VCaP (cell line): Measurements from ENCODE around the gene UBXN1.
"Not testable (repeated sequence)": the region's sequence is repeated elsewhere in the genome, so short reads cannot be mapped to it uniquely, and the experiment has no call there.

Source experiments
- H3K27ac ChIP-seq: fragments of 450-650 bp; 2 replicates; pipeline ENCODE4 v1.5.1; 2017
- CTCF ChIP-seq: fragments of 450-650 bp; conservative IDR thresholded peaks from 2 replicates; pipeline ENCODE4 v1.5.1; 2017; ENCODE audit warnings: mild to moderate bottlenecking, moderate library complexity

Gene UBXN1

GRCh38 chr11:62677156-62677555 lies 1.7 kb downstream of the UBXN1 start:
- no peak overlapping the region for H3K27ac ChIP-seq
- TF ChIP-seq CTCF: no peak

GRCh38 chr11:62676698-62677097 lies 2.2 kb downstream of the UBXN1 start:
- no peak for TF ChIP-seq CTCF
- no peak overlapping the region for H3K27ac ChIP-seq

GRCh38 chr11:62675415-62675814 lies 3.5 kb downstream of the UBXN1 start:
- not testable (repeated sequence) for H3K27ac ChIP-seq

GRCh38 chr11:62673196-62673525 lies 5.7 kb downstream of the UBXN1 start:
- peak overlapping the region; percentile 95 for H3K27ac ChIP-seq
- no peak for TF ChIP-seq CTCF

GRCh38 chr11:62671608-62672389 lies 7.1 kb downstream of the UBXN1 start, which contains the start of the genes LBHD1 and UQCC3:
TSS of gene LBHD1 (minus strand) at chr11:62672267. CDS start at chr11:62670031, 2,236 bp downstream.
TSS of gene UQCC3 (plus strand) at chr11:62671673. CDS start at chr11:62671746, 73 bp downstream.
- H3K27ac ChIP-seq: peak within 1 kb of the TSS; percentile 95
- TF ChIP-seq CTCF: no peak

GRCh38 chr11:62671236-62671607 lies 7.7 kb downstream of the UBXN1 start:
- peak overlapping the region; percentile 95 for H3K27ac ChIP-seq
- TF ChIP-seq CTCF: no peak

- no peak for TF ChIP-seq CTCF
Observed at GRCh38 chr11:62669420-62670161, 9.3 kb downstream of the UBXN1 start.

GRCh38 chr11:62667460-62667859 lies 11.4 kb downstream of the UBXN1 start:
- no peak for TF ChIP-seq CTCF
- H3K27ac ChIP-seq: peak overlapping the region; percentile 95

More at GRCh38 chr11:62669420-62670161, 9.3 kb downstream of the UBXN1 start:
- H3K27ac ChIP-seq: peak overlapping the region; percentile 95
